Cortex of kidney (tissue), 1 donor: Measurements from ENCODE around the gene TNFRSF12A.
"Not testable (repeated sequence)": the region's sequence is repeated elsewhere in the genome, so short reads cannot be mapped to it uniquely, and the experiment has no call there.

Experiments
- DNase-seq: peaks from one replicate; lab custom pipeline; 2025; lab: John Stamatoyannopoulos, UW

Gene TNFRSF12A

GRCh38 chr16:3065742-3066439 lies 45.7 kb downstream of the TNFRSF12A start:
- DNase-seq: no peak

DNA sequence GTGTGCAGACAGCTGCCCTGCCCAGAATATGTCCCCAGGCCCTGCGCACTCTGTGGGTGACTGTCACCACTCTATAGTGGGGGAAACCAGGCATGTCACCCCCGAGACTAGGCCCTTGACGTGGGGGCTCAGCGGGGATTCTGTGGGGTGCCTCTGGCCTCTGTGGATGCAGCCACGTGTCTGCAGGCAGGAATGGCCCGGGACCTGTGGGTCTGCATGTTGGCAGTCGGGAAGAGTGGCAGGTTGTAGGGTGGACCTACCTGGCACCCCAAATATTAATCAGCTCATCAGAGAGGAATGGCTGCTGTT lies 46.2 kb downstream of the TNFRSF12A start:
- no peak for DNase-seq

GRCh38 chr16:3068487-3068886 lies 48.3 kb downstream of the TNFRSF12A start:
- no peak for DNase-seq

DNA sequence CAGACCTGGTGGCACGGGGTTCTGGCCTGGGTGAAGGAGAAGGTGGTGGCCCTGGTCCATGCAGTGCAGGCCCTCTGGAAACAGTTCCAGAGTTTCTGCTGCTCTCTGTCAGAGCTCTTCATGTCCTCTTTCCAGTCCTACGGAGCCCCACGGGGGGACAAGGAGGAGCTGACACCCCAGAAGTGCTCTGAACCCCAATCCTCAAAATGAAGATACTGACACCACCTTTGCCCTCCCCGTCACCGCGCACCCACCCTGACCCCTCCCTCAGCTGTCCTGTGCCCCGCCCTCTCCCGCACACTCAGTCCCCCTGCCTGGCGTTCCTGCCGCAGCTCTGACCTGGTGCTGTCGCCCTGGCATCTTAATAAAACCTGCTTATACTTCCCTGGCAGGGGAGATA lies 49.0 kb downstream of the TNFRSF12A start:
- DNase-seq: not testable (repeated sequence)

DNA sequence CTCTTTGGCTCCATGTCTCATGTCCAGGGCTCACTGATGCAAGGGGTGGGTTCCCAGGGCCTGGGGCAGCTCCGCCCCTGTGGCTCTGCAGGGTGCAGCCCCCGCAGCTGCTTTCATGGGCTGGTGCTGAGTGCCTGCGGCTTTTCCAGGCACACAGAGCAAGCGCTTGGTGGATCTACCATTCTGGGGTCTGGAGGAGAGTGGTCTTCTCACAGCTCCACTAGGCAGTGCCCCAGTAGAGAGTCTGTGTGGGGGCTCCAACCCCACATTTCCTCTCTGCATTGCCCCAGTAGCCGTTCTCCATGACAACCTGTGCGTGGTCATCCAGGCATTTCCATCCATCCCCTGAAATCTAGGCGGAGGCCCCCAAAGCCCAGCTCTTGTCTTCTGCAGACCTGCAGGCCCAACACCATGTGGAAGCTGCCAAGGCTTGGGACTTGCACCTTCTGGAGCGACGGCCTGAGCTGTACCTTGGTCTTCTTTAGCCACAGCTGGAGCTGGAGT lies 50.5 kb downstream of the TNFRSF12A start:
- no peak for DNase-seq

GRCh38 chr16:3071655-3072054 lies 51.5 kb downstream of the TNFRSF12A start:
- no peak for DNase-seq
